Keratinocyte (primary cell): ENCODE measurements around the gene GNG5. TPM values are rescaled to one million over a fixed set of nuclear protein-coding genes. Genes with fewer than 3 reads are reported as not detected.

Experiments used
- DNase-seq: peaks from one replicate; pipeline ENCODE4 v3.0.0-alpha.2; 2011; ENCODE audit warnings: low read depth, missing footprints, low spot score
- FAIRE-seq: peaks from 2 replicates; lab custom pipeline; 2011; peaks lifted over from hg19 to GRCh38; lab: Jason Lieb, UNC
- H2AFZ ChIP-seq: 2 replicates; pipeline ENCODE4 v1.6.0; 2012; ENCODE audit warnings: low read length, control low read depth, inconsistent platforms; ENCODE audit not compliant: control insufficient read depth
- H3K27ac ChIP-seq: 2 replicates; pipeline ENCODE4 v1.5.1; 2011; ENCODE audit warnings: low read length; ENCODE audit not compliant: control insufficient read depth, insufficient read depth
- H3K27me3 ChIP-seq: 3 replicates; pipeline ENCODE4 v1.6.0; 2011; ENCODE audit warnings: low read length; ENCODE audit not compliant: control insufficient read depth, insufficient read depth; ENCODE audit errors: extremely low read depth
- H3K36me3 ChIP-seq, 2 experiments: 2 replicates in 1 of 2; 3 replicates in 1 of 2; pipeline ENCODE4 v1.5.1; 2011; ENCODE audit warnings: low read length in 2 of 2, mild to moderate bottlenecking in 1 of 2; ENCODE audit not compliant: control insufficient read depth in 2 of 2, insufficient read depth in 2 of 2; ENCODE audit errors: extremely low read depth in 1 of 2
- H3K4me1 ChIP-seq: 3 replicates; pipeline ENCODE4 v1.5.1; 2011; ENCODE audit warnings: low read length; ENCODE audit not compliant: control insufficient read depth, insufficient read depth; ENCODE audit errors: extremely low read depth
- H3K4me2 ChIP-seq: 3 replicates; pipeline ENCODE4 v1.6.0; 2011; ENCODE audit warnings: low read depth, low read length; ENCODE audit not compliant: control insufficient read depth, insufficient read depth; ENCODE audit errors: extremely low read depth
- H3K4me3 ChIP-seq, 3 experiments: fragments of 200-600 bp in 1 of 3; sonication (generic) in 1 of 3; 2 replicates in 2 of 3; 3 replicates in 1 of 3; pipeline ENCODE4 v1.5.1; 2011 to 2016; ENCODE audit warnings: low read length in 3 of 3, mild to moderate bottlenecking in 3 of 3, control low read depth in 2 of 3, inconsistent platforms in 1 of 3, low read depth in 1 of 3, mixed read lengths in 1 of 3, mixed run types in 1 of 3, moderate library complexity in 1 of 3; ENCODE audit not compliant: control insufficient read depth in 2 of 3, insufficient read depth in 2 of 3; ENCODE audit errors: extremely low read depth in 1 of 3
- H3K79me2 ChIP-seq: 2 replicates; pipeline ENCODE4 v1.6.0; 2012; ENCODE audit warnings: low read length; ENCODE audit not compliant: control insufficient read depth, insufficient read depth
- H3K9ac ChIP-seq: 3 replicates; pipeline ENCODE4 v1.6.0; 2011; ENCODE audit warnings: low read length; ENCODE audit not compliant: control insufficient read depth, insufficient read depth; ENCODE audit errors: extremely low read depth
- H3K9me1 ChIP-seq: 3 replicates; pipeline ENCODE4 v1.6.0; 2011; ENCODE audit warnings: low read length; ENCODE audit not compliant: control insufficient read depth, insufficient read depth; ENCODE audit errors: extremely low read depth
- H3K9me3 ChIP-seq: 2 replicates; pipeline ENCODE4 v1.5.1; 2012; ENCODE audit warnings: low read depth, low read length; ENCODE audit not compliant: control insufficient read depth
- H4K20me1 ChIP-seq: 3 replicates; pipeline ENCODE4 v1.6.0; 2011; ENCODE audit warnings: low read length; ENCODE audit not compliant: control insufficient read depth, insufficient read depth; ENCODE audit errors: extremely low read depth
- CTCF ChIP-seq, 3 experiments: IDR thresholded peaks in 1 of 3; conservative IDR thresholded peaks in 1 of 3; optimal IDR thresholded peaks in 1 of 3; 2 replicates in 2 of 3; 3 replicates in 1 of 3; pipeline versions ENCODE3 to v1.5.1; 2011; ENCODE audit warnings: low read length in 3 of 3, mild to moderate bottlenecking in 3 of 3, moderate library complexity in 2 of 3, control low read depth in 1 of 3, inconsistent platforms in 1 of 3; ENCODE audit not compliant: insufficient read depth in 2 of 3; ENCODE audit errors: extremely low read depth in 1 of 3
- EZH2 ChIP-seq: IDR thresholded peaks from one replicate; pipeline ENCODE4 v1.6.1; 2012; ENCODE audit warnings: inconsistent platforms, mild to moderate bottlenecking, low read length, moderate library complexity
- dilution Hi-C: fragments of 300-500 bp; cut with MboI; formaldehyde crosslinking; loops from one replicate; pipeline ENCODE4 v1.7.0; 2020; ENCODE audit warnings: low sequenced_read_pairs; ENCODE audit not compliant: extremely low pct_ligation_motif_present
- polyA plus RNA-seq, 5 experiments: library from polyadenylated mRNA; depleted of rRNA in 3 of 5; stranded (reverse) in 3 of 5; stranded (forward) in 1 of 5; unstranded in 1 of 5; fragments of >200 nt; gene quantifications; 1 replicate in 1 of 5; 2 replicates in 3 of 5; 3 replicates in 1 of 5; pipeline versions ENCODE4 v1.2.1 to v1.2.3, GENCODE V29; 2011 to 2012; ENCODE audit warnings: missing spikeins in 2 of 5, low read depth in 1 of 5, low replicate concordance in 1 of 5

Gene GNG5
- polyA plus RNA-seq, 1 donor (not counting 4 experiments of a cell fraction or from before 2014, with no cell fraction given) = 167 TPM

DNA sequence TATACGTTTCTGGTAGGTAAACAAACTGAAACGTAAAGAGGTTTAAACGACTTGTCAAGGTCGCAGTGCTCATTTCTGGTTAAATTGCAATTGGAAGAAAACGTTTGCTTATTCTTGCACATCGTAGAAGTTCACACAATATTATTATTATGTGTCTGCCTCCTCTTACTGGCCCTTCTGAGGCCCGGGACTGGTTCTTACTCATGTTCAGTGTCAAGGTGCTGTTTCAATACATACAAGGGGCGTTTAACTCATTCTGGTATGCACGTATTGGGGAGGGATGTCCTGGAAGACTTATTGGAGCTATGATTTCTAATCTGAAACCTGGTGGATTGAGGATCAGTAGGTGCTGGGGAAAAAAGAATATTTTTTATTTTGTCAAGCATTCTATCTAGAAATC lies 26.4 kb downstream of the GNG5 start:
- Histone ChIP-seq H3K79me2 (peaks cover 34% of the 10 kb centered on the region), H3K27me3 (no peaks in the 10 kb centered on the region), H3K4me2 (peak overlapping the region; percentile 93), H2AFZ (no peak overlapping the region), H3K4me3 (peak overlapping the region; percentile 80 to 91 (median 91)), H3K27ac (peak overlapping the region; percentile 81), H3K9me1 (no peaks in the 10 kb centered on the region), H4K20me1 (no peaks in the 10 kb centered on the region), H3K4me1 (peaks cover 5% of the 10 kb centered on the region), H3K9me3 (no peaks in the 10 kb centered on the region), H3K36me3 (peaks cover 0 to 4% of the 10 kb centered on the region in 2 experiments), H3K9ac (peak overlapping the region; percentile 89)
- FAIRE-seq (no peak), DNase-seq (no peak)
- dilution Hi-C loops = no loop called here
- TF ChIP-seq CTCF (optimal IDR thresholded peaks at IDR 0.05 in 1 of 3, IDR thresholded peaks at IDR 0.05 in 1 of 3, conservative IDR thresholded peaks at IDR 0.05 in 1 of 3; ENCODE audit: extremely low read depth in 1 of 3, insufficient read depth in 2 of 3, low read length in 3 of 3) (no peak), EZH2 (no peak)

DNA sequence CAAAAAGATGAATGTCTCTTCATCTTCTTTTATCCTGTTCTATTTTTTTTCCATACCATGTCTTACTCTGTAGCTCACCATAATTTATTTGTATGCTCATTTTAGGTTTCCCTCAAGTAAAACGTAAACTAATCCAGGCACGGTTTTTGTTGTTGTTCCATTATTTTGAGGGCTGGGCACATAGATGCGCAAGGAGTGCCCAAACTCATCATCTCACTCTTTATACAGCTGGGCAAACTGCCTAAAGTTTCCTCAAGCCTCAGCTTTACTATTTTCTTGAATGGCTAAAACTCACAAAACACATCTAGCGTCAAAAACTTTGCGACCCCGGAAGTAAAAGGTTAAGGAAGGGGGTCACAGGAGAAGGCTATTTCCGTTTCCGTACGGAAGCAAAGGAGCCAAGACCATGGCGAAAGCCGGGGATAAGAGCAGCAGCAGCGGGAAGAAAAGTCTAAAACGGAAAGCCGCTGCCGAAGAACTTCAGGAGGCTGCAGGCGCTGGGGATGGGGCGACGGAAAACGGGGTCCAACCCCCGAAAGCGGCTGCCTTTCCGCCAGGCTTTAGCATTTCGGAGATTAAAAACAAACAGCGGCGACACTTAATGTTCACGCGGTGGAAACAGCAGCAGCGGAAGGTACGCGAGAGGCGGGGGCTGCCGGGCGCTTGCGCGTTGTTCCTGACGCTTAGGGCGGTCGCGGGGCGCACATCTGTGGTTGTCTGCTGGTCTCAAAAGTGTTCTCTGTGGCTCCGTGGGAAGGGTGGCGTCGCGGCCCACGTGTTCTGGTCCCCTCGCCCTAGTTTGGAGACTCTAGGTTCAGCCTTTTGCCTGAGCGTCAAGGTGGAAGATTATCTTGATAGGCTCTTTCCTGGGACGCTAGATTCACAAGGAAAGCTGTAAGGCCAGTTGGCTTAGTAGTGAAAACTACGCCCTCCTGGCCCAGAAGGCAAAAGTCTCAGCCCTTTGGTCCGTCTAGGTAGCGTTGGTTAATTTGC lies 27.2 kb downstream of the GNG5 start, which contains the start of gene RPF1:
TSS of gene RPF1 (plus strand) at position 391 of the 993 bp plus-strand sequence. CDS start at position 407, 16 bp downstream.
- dilution Hi-C loops = no loop called here
- Histone ChIP-seq H3K27ac (peak within 1 kb of the TSS; percentile 81), H3K4me2 (peak within 1 kb of the TSS; percentile 93), H3K27me3 (no peaks in the 10 kb centered on the region), H3K79me2 (peaks cover 34% of the 10 kb centered on the region), H4K20me1 (no peaks in the 10 kb centered on the region), H2AFZ (peak within 1 kb of the TSS; percentile 99), H3K4me1 (peaks cover 5% of the 10 kb centered on the region), H3K36me3 (peaks cover 0 to 4% of the 10 kb centered on the region in 2 experiments), H3K4me3 (peak within 1 kb of the TSS; percentile 80 to 91 (median 91)), H3K9ac (peak within 1 kb of the TSS; percentile 89), H3K9me1 (no peaks in the 10 kb centered on the region), H3K9me3 (no peaks in the 10 kb centered on the region)
- TF ChIP-seq EZH2 (no peak), CTCF (optimal IDR thresholded peaks at IDR 0.05 in 1 of 3, IDR thresholded peaks at IDR 0.05 in 1 of 3, conservative IDR thresholded peaks at IDR 0.05 in 1 of 3; ENCODE audit: extremely low read depth in 1 of 3, insufficient read depth in 2 of 3, low read length in 3 of 3) (no peak)
- FAIRE-seq (peak; percentile 48), DNase-seq (no peak)
